GM19239 (cell line): ENCODE data around the gene SMIM44.
"Not testable (repeated sequence)": the region's sequence is repeated elsewhere in the genome, so short reads cannot be mapped to it uniquely, and the experiment has no call there.

Experiments
- DNase-seq: peaks from one replicate; pipeline ENCODE4 v3.0.0; 2011; ENCODE audit warnings: low spot score; ENCODE audit not compliant: insufficient read length
- FAIRE-seq: peaks from 2 replicates; lab custom pipeline; 2011; peaks lifted over from hg19 to GRCh38; lab: Jason Lieb, UNC

Gene SMIM44

GRCh38 chr19:3462991-3463713, 20.1 kb downstream of the SMIM44 start:
- DNase-seq (no peak), FAIRE-seq (no peak)

DNA sequence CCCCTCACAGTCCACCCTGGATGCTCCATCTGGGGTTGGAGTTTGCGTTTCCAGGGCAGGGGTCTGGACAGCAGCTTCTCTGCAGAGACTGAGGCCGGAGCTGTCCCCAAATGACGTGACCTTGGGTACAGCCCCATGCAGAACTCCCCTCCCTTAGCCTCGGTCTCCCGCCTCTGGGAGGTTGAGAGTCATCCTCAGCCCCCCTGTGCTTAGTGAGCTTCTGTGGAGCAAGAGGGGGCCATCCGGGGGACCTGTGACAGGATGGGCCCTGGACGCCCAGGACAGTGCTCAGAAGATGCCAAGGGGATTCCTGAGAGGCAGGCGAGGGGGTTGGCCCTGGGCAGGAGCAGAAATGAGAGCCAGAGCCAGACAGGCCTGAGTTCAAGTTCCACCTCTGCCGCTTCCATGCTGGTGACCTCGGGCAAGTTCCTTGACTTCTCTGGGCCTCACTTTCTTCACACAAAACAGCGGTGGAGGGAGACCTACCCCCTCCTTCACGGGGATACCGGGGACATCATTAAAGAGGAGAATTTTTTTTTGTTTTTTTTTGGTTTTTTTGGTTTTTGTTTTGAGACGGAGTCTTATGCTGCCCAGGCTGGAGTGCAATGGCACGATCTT, 23.2 kb downstream of the SMIM44 start:
- no peak for FAIRE-seq
- no peak for DNase-seq

DNA sequence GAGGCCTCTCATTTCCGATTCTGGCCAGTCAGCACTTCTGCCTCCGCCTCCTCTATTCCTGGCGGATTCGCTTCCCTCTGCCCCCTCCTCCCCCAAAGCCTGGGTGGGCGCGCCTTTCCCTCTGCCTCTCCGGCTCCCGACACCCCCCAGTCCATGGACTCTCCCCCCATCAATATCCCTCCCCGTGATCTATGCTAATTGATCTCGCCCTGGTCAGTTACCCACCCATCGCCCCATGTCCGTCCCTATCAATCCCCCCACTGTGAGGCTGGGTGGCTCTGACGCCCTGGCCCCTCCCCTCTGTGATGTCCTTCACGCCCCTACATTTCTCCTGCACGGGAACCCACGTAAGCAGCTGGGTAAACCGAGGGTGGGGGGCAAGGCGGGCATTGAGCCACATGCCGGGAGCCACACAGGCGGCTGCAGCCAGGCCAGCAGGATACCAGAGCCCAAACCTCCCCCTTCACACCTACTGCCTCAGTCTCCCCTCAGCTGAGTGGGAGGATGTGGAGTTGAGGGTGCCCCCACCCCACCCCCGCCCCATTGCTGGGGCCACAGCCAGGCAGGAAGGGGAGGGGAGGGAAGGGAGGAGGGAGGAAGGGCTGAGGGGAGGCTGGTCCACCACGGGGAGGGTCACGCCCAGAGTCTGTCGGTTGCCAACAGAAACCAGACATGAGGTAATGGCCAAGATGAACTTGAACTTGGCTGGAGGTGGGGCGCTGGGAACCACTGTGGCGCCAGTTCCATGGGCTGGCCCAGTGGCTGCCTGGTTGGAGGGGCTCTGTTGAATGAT, 24.0 kb downstream of the SMIM44 start:
- FAIRE-seq (no peak), DNase-seq (no peak)

GRCh38 chr19:3458229-3459088, 24.8 kb downstream of the SMIM44 start:
- DNase-seq (no peak), FAIRE-seq (no peak)

GRCh38 chr19:3457528-3458228, 25.6 kb downstream of the SMIM44 start:
- FAIRE-seq (no peak), DNase-seq (no peak)

- FAIRE-seq, result no peak
- DNase-seq, result no peak
Measured at GRCh38 chr19:3456925-3457527, 26.2 kb downstream of the SMIM44 start.

DNA sequence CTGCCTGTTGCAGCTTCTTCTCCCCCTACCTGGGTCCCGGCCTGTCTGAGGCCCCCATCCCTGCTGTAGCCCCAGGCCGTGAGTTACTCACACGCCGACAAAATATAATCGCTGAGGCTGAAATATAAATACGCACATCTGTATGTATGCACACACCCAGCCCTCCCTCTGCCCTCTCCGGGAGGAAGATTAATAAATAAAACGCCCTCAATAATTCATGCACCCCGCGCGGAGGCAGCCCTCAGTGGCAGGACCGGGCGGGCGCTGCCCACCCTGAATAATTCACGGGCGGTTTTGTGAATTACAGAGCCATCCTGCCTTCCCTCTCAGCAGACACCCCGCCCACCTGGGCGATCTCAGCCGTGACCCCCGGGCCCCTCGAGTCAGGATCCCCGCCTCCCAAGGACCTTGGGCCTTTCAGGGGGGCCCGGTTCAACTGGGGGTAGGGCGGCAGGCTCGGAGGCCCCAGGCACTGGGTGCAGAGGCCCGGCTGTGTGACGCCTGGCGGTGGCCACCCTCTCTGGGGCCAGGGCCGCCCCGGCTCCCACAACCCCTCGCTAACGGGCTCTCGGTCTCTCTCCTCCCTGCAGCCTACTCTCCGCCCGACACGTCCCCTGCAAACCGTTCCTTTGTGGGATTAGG, 27.2 kb downstream of the SMIM44 start:
- DNase-seq (no peak), FAIRE-seq (no peak)

DNA sequence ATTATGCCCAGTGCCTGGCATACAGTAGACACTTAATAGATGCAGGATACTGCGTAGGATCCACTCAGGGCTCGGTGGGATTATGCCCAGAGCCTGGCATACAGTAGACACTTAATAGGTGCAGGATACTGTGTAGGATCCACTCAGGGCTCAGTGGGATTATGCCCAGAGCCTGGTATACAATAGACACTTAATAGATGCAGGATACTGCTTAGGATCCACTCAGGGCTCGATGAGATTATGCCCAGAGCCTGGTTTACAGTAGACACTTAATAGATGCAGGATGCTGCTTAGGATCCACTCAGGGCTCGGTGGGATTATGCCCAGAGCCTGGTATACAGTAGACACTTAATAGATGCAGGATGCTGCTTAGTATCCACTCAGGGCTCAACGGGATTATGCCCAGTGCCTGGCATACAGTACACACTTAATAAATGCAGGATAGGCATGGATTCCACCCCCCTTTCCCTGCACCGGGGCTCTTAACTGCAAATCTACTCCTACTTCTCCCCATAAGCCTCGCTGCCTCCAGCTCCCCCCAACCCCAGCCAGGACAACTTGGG, 27.8 kb downstream of the SMIM44 start:
- FAIRE-seq (no peak), DNase-seq (no peak)

DNA sequence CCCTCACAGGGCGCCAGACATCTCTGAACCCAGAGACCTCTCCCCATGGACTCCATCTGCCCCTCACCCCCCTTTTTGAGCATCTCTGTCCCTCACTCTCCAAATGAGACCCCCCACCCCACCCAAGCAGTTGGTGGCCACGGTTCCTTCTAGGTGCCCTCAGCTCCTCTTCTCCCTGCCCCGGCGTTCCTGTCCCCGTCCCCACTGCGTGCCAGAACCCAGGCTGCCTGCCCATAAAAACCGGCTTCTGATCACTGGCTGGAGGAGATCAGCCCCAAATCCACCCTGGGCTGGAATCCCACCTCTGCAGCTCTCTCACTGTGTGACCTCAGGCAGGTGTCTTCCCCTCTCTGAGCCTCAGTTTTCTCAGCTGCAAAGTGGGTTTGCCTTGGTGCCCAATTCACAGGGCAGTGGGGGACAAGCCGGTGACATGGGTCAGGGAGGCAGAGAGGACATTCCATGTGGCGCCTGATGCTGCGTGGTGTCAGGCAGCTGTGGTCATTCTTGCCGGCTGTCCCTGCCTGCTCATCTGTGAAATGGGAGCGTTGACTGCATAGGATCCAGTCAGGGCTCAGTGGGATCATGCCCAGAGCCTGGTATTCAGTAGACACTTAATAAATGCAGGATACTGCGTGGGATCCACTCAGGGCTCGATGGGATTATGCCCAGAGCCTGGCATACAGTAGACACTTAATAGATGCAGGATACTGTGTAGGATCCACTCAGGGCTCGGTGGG, 28.4 kb downstream of the SMIM44 start:
- FAIRE-seq (no peak), DNase-seq (no peak)

- no peak for DNase-seq
- no peak for FAIRE-seq
Measured at GRCh38 chr19:3453840-3454239, 29.4 kb downstream of the SMIM44 start.

DNA sequence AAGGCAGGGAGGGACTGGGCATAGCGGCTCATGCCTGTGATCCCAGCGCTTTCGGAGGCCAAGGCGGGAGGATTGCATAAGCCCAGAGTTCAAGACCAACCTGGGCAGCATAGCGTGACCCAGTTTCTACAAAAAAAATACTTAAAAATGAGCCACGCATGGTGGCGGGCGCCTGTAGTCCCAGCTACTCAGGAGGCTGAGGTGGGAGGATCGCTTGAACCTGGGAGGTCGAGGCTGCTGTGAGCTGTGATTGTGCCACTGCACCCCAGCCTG, 30.4 kb downstream of the SMIM44 start:
- not testable (repeated sequence) for FAIRE-seq, DNase-seq

- DNase-seq (no peak), FAIRE-seq (no peak)
Measured at GRCh38 chr19:3452171-3452941, 30.9 kb downstream of the SMIM44 start.

DNA sequence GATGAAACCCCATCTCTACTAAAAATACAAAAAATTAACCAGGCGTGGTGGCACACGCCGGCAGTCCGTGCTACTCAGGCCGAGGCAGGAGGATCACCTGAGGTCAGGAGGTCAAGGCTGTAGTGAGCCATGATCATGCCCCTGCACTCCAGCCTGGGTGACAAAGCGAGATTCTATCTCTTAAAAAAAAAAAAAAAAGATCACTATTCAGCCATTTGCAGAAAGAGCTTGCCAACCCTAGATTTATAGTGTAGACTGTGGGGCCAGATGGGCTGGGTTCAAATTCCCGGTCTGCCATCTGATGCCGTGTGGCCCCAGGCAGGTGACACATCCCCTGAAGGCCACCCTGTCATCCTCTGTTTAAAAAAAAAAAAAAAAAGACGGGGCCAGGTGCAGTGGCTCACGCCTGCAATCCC, 31.8 kb downstream of the SMIM44 start:
- FAIRE-seq (no peak), DNase-seq (no peak)

GRCh38 chr19:3450796-3451411, 32.3 kb downstream of the SMIM44 start:
- no peak for FAIRE-seq
- no peak for DNase-seq

DNA sequence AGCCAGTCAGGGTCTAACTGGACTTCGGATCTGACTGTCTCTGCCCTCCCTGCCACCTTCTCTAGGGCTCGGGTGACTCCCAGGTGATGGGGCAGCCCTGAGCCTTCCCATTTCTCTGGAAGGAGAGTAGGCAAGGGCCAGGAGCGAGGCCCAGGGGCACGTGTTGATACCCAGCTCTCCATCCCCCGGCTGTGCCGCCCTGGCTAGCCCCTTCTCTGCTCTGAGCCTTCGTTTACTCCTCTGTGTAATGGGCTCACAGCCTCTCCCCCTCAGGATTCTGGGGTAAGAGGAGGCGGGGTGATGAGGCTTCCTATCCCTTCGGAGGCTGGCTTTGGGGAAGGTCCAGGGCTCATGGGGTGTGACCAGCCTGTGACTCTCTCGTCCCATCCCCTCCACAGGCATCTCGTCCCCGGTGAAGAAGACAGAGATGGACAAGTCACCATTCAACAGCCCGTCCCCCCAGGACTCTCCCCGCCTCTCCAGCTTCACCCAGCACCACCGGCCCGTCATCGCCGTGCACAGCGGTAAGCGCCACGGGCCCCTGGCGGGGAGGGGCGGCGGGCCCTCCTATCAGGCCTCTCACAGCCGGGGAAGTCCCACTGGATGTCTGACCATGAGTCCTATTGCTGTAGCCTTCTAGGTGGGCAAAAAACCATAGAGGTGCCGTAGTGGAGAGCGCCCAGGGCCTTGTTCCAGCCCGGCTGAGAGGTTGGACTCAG, 34.5 kb downstream of the SMIM44 start:
- DNase-seq, result no peak
- no peak for FAIRE-seq

DNA sequence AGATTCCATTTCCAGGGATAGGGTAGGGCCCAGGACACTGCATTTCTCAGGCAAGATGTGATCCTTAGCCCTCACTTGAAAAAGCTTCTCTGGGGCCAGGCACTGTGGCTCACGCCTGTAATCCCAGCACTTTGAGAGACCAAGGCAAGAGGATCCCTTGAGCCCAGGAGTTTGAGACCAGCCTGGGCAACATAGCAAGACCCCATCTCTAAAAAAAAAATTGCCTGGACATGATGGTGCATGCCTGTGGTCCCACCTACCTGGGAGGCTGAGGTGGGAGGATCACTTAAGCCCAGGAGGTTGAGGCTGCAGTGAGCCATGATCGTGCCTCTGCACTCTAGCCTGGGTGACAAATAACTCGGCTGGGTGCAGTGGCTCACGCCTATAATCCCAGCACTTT, 36.6 kb downstream of the SMIM44 start:
- FAIRE-seq, DNase-seq: not testable (repeated sequence)
